VCaP (cell line): ENCODE measurements around the gene ABHD1.

ENCODE experiments used
- H3K27ac ChIP-seq: fragments of 450-650 bp; 2 replicates; pipeline ENCODE4 v1.5.1; 2017
- TF ChIP-seq, protein P1 (sequence below): fragments of 450-650 bp; conservative IDR thresholded peaks from 2 replicates; pipeline ENCODE4 v1.5.1; 2017; ENCODE audit warnings: mild to moderate bottlenecking, moderate library complexity

Gene ABHD1

DNA sequence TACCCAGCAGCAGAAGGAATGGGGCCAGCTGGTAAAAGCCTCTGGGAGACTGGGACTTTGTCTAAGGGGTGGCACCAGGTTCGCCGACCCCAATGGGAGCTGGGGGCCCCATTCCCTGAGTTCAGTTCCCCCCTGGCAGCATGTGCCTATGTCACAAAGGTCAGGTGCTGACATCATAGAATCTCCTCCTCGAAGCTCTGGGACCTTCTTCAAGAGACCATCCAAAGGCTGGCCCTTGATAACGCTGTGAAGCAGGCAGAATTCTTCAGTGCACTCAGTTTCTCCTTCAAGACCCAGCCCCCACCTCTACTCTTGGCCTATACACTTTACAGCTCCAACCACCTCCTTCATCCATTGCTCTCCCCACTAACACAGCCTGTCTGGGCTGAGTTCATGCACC lies 15.7 kb downstream of the ABHD1 start, which contains the start of gene PRR30:
Gene PRR30, minus strand, starts transcription at position 101 of the 400 bp plus-strand sequence. CDS start 1,081 bp downstream, outside the sequence.
- TF ChIP-seq, protein P1, sequence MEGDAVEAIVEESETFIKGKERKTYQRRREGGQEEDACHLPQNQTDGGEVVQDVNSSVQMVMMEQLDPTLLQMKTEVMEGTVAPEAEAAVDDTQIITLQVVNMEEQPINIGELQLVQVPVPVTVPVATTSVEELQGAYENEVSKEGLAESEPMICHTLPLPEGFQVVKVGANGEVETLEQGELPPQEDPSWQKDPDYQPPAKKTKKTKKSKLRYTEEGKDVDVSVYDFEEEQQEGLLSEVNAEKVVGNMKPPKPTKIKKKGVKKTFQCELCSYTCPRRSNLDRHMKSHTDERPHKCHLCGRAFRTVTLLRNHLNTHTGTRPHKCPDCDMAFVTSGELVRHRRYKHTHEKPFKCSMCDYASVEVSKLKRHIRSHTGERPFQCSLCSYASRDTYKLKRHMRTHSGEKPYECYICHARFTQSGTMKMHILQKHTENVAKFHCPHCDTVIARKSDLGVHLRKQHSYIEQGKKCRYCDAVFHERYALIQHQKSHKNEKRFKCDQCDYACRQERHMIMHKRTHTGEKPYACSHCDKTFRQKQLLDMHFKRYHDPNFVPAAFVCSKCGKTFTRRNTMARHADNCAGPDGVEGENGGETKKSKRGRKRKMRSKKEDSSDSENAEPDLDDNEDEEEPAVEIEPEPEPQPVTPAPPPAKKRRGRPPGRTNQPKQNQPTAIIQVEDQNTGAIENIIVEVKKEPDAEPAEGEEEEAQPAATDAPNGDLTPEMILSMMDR: no peak
- no peak within 1 kb of the TSS for H3K27ac ChIP-seq

DNA sequence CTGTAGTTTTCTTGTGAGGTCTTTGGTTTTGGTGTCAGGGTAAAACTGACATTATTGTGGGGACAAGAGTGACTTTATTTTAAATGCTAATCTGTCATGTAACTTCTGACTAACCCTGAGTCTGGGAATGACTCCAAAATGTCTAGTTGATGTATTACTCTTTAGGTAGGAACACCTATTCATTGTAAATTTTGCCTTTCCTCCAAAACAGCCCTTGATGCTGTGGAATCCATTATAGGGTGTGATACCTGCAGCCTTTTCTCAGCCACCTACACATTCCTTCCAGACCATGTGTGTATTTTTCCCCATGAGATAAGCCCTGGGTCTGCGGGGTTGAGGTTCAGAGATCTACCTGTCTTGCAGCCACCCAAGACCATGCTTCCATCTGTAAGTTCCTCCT lies 19.7 kb downstream of the ABHD1 start:
- no peak overlapping the region for H3K27ac ChIP-seq
- TF ChIP-seq, protein P1: no peak

DNA sequence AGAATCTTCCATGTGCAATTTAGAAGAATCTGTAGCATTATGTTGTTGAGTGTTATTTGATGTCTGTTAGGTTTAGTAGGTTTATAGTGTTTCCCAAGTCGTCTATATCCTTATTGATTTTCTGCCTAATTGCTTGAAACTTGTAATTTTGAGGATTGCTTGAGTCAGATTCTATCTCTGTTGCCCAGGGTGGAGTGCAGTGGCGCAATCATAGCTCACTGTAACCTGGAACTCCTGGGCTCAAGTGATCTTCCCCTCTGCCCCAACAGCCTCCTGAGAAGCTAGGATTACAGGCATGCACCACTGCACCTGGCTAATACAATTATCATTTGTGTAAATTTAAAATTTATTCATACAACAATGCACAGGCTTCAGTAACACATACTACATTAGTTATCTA lies 22.1 kb downstream of the ABHD1 start:
- TF ChIP-seq, protein P1: no peak
- no peak overlapping the region for H3K27ac ChIP-seq

DNA sequence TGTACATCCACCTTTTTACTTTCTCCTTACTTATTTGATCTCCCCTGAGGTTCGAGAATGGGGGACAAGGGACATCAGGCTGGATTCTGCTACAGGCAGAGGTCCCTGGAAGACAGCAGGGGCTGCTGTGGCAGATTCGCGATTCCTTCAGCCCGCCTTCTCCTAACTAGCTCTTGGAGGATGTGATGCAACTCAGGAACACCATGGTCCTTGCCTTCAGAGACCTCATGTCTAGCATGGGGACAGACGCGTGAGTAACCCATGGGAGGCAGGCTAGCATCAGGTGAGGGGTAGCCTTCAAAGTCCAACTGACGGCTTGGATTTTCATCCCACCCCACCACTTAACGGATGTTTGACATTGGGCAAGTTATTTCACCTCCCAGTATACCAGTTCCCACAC lies 24.3 kb downstream of the ABHD1 start:
- TF ChIP-seq, protein P1: no peak

DNA sequence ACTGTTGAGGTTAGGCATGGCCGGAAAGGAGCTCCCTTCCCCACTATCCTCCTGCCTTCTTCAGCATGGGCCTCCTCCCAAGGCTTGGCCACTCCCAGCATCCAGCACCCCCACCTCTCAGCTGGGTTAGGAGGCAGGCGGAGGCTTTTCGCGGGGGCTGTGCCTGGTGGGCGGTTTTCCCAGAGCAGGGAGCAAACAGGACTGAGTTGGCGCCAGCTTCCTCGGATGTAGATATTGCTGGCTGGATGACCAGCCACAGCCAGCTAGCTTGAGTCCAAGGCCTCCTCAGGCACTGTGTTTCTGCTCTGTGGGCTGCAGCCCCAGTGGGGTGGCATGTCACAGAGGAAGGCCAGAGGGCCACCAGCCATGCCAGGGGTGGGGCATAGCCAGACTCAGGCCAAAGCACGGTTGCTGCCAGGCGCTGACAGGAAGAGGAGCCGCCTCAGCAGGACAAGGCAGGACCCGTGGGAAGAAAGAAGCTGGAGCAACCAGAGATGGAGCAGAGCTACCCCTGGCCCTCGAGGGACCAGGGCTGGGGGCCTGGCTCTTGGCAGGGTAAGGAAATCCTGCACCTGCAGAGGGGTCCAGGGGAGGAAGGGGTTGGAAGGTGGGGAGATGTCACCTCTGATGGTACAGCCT lies 25.3 kb downstream of the ABHD1 start, which contains the start of gene TCF23:
Gene TCF23, plus strand, starts transcription at position 204 of the 639 bp plus-strand sequence. Its CDS starts 130 bp downstream, at position 334.
- H3K27ac ChIP-seq: no peak within 1 kb of the TSS
- TF ChIP-seq, protein P1: no peak

More for the DNA sequence above, 24.3 kb downstream of the ABHD1 start:
- no peak overlapping the region for H3K27ac ChIP-seq

DNA sequence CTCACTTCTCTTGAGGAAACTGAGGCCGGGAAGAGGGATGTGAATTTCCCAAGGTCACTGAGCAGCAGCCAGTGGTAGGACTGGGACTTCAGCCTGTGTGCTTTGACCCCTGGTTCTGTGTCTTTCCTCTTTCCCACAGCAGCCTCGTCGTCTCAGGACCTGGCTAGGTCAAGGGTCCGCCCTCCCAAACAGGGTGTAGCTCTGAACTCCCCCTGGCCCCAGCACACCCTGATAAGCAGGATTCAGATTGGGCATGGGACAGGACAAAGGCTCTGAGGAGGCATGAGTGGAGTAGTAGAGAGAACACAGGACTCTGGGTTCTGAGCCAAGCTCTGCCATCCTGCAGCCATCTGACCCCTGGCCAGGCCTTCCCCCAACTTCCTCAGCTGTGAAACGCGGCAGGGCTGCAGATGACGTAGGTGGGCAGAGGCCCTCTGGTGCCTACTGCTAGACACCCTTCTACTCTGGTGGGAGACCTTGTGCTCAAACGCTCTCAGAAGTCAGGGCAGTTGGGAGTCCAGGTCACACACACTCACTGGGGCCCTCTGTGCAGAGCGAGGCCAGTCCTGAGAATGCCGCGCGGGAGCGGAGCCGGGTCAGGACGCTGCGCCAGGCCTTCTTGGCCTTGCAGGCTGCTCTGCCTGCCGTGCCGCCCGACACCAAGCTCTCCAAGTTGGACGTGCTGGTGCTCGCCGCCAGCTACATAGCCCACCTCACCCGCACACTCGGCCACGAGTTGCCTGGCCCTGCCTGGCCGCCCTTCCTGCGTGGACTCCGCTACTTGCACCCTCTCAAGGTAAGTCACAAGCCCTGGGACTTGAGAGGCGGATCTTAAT lies 26.2 kb downstream of the ABHD1 start:
- H3K27ac ChIP-seq: no peak overlapping the region
- TF ChIP-seq, protein P1: no peak

DNA sequence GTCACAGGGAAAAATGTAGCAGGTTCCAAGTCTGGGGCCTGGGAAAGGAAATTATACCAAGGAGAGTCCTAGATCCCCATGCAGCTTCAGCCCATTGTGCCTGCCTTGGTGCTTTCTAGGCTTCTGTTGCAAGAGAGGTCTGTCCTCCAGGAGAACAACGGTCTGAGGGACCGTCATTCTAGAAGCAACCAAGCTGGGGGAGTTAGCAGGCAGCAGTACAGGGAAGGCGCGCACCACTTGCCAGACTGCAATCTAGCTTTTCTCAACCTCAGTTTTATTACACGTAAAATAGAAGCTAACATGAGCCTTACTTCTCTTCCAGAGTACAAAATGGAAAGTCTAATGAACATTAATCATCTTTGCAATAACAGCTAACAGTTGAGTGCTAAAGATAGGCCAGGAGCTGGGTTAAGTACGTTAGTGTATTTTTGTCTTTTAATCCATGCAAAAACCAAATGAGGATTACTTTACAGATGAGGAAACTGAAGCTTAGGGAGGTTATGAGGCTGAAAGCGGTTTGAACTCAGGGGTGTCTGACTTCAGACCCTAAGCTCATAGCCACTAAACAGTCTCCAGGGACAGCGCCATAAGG lies 27.1 kb downstream of the ABHD1 start:
- no peak overlapping the region for H3K27ac ChIP-seq
- TF ChIP-seq, protein P1: no peak
